IMR-90 (cell line): Measurements from ENCODE around the gene NBEA. TPM values are rescaled to one million over a fixed set of nuclear protein-coding genes. Genes with fewer than 3 reads are reported as not detected.

Experiments
- ATAC-seq: fragments of 200-7000 bp; cut with Tn5 transposase; 2 replicates; pipeline ENCODE4 v1.9.1; 2020; ENCODE audit warnings: low read depth, mild to moderate bottlenecking, moderate library complexity
- BruUV-seq: library from RNA; stranded (reverse); fragments of 400-500 nt; replicated peaks from 2 replicates; lab custom pipeline; 2021; lab: Mats Ljungman, UMichigan
- CTCF ChIA-PET: fragments of 300-600 bp; formaldehyde crosslinking; extraction: SDS; loops from one replicate; lab custom pipeline; 2021; ENCODE audit warnings: antibody characterized with exemption; lab: Yijun Ruan, JAX
- POLR2A ChIA-PET: fragments of 300-600 bp; sonication (Branson Sonifier 250); formaldehyde crosslinking; loops from one replicate; lab custom pipeline; 2022; ENCODE audit warnings: antibody characterized with exemption; ENCODE audit not compliant: unreplicated experiment; lab: Charles Lee
- DNase-seq: peaks from one replicate; pipeline ENCODE4 v3.0.0; 2013
- H2AFZ ChIP-seq: replicated peaks from 2 replicates; pipeline ENCODE3; 2013; ENCODE audit warnings: low read length, mild to moderate bottlenecking; ENCODE audit not compliant: poor library complexity
- H2AK5ac ChIP-seq: 2 replicates; pipeline ENCODE4 v1.6.1; 2013; ENCODE audit warnings: low read depth, low read length, inconsistent platforms
- H2AK9ac ChIP-seq: replicated peaks from 2 replicates; pipeline ENCODE3; 2013; ENCODE audit warnings: mild to moderate bottlenecking, low read depth, low read length, moderate library complexity; ENCODE audit not compliant: poor library complexity
- H2BK120ac ChIP-seq: 2 replicates; pipeline ENCODE4 v1.6.1; 2013; ENCODE audit warnings: low read depth, low read length, inconsistent platforms
- H2BK15ac ChIP-seq: 3 replicates; pipeline ENCODE4 v1.6.1; 2013; ENCODE audit warnings: low read depth, low read length, inconsistent platforms
- H2BK20ac ChIP-seq: 2 replicates; pipeline ENCODE4 v1.6.1; 2013; ENCODE audit warnings: low read depth, mild to moderate bottlenecking, inconsistent platforms, low read length, moderate library complexity
- H2BK5ac ChIP-seq: 2 replicates; pipeline ENCODE4 v1.6.1; 2013; ENCODE audit warnings: mild to moderate bottlenecking, low read depth, low read length, inconsistent platforms; ENCODE audit not compliant: poor library complexity, severe bottlenecking
- H3K14ac ChIP-seq: replicated peaks from 2 replicates; pipeline ENCODE4 v1.6.1; 2013; ENCODE audit warnings: low read depth, low read length, inconsistent platforms
- H3K18ac ChIP-seq: 2 replicates; pipeline ENCODE4 v1.6.1; 2013; ENCODE audit warnings: low read depth, low read length, control low read depth
- H3K23ac ChIP-seq: 2 replicates; pipeline ENCODE4 v1.6.1; 2013; ENCODE audit warnings: low read depth, low read length, inconsistent platforms
- H3K27ac ChIP-seq: 2 replicates; pipeline ENCODE4 v1.5.1; 2013; ENCODE audit warnings: mild to moderate bottlenecking, control low read depth, low read length; ENCODE audit not compliant: insufficient read depth
- H3K27me3 ChIP-seq: 2 replicates; pipeline ENCODE4 v1.6.1; 2013; ENCODE audit warnings: low read length; ENCODE audit not compliant: control insufficient read depth, insufficient read depth
- H3K36me3 ChIP-seq: 2 replicates; pipeline ENCODE4 v1.6.1; 2013; ENCODE audit warnings: low read length, mixed read lengths; ENCODE audit not compliant: control insufficient read depth, insufficient read depth
- H3K4ac ChIP-seq: 2 replicates; pipeline ENCODE4 v1.6.1; 2013; ENCODE audit warnings: low read depth, low read length, inconsistent platforms
- H3K4me1 ChIP-seq: 2 replicates; pipeline ENCODE4 v1.6.1; 2013; ENCODE audit warnings: low read length, mixed read lengths; ENCODE audit not compliant: control insufficient read depth, insufficient read depth
- H3K4me2 ChIP-seq: 2 replicates; pipeline ENCODE4 v1.6.1; 2013; ENCODE audit warnings: low read depth, mild to moderate bottlenecking, control low read depth, low read length, moderate library complexity
- H3K4me3 ChIP-seq: 2 replicates; pipeline ENCODE4 v1.5.1; 2013; ENCODE audit warnings: low read depth, mild to moderate bottlenecking, control low read depth, low read length, moderate library complexity; ENCODE audit not compliant: insufficient read depth
- H3K56ac ChIP-seq: 2 replicates; pipeline ENCODE4 v1.6.1; 2013; ENCODE audit warnings: low read length, inconsistent platforms; ENCODE audit not compliant: insufficient read depth; ENCODE audit errors: extremely low read depth
- H3K79me1 ChIP-seq, 2 experiments: 2 replicates each; pipeline ENCODE4 v1.6.1; 2013; ENCODE audit warnings: low read length in 2 of 2, inconsistent platforms in 1 of 2, low read depth in 1 of 2
- H3K9ac ChIP-seq: 2 replicates; pipeline ENCODE4 v1.6.1; 2013; ENCODE audit warnings: low read depth, low read length, control low read depth
- H3K9me1 ChIP-seq: 2 replicates; pipeline ENCODE4 v1.6.1; 2013; ENCODE audit warnings: low read length, inconsistent platforms; ENCODE audit not compliant: insufficient read depth
- H3K9me3 ChIP-seq: 2 replicates; pipeline ENCODE4 v1.6.1; 2013; ENCODE audit warnings: low read length; ENCODE audit not compliant: control insufficient read depth, insufficient read depth
- H4K20me1 ChIP-seq: 2 replicates; pipeline ENCODE4 v1.6.1; 2013; ENCODE audit warnings: low read length, inconsistent platforms; ENCODE audit not compliant: insufficient read depth
- H4K5ac ChIP-seq: 2 replicates; pipeline ENCODE4 v1.6.1; 2013; ENCODE audit warnings: mild to moderate bottlenecking, low read depth, low read length, control low read depth
- H4K8ac ChIP-seq, 2 experiments: 2 replicates each; pipeline ENCODE4 v1.6.1; 2013; ENCODE audit warnings: low read depth in 2 of 2, low read length in 2 of 2, control low read depth in 1 of 2, inconsistent platforms in 1 of 2
- H4K91ac ChIP-seq: 2 replicates; pipeline ENCODE4 v1.6.1; 2013; ENCODE audit warnings: low read depth, low read length, inconsistent platforms; ENCODE audit not compliant: insufficient read depth
- MAFK ChIP-seq: IDR thresholded peaks from 2 replicates; pipeline ENCODE4 v1.6.1; 2012; ENCODE audit warnings: low read depth, low read length, improper control_type of control experiment
- RAD21 ChIP-seq: IDR thresholded peaks from 2 replicates; pipeline ENCODE4 v1.6.1; 2012; ENCODE audit warnings: low read length, improper control_type of control experiment
- WGBS, 2 experiments: methylation state at CpG; one replicate each; pipeline versions ENCODE4 v1.1.5 to v1.1.7; 2013; ENCODE audit warnings: missing lambda C conversion rate in 2 of 2; ENCODE audit not compliant: insufficient read length in 1 of 2; ENCODE audit errors: extremely low coverage in 2 of 2; 5-methylcytosine and 5-hydroxymethylcytosine counted together
- dilution Hi-C: fragments of 300-500 bp; cut with HindIII; formaldehyde crosslinking; loops from one replicate; pipeline ENCODE4 v1.14.3; 2018; ENCODE audit warnings: low sequenced_read_pairs; ENCODE audit not compliant: unreplicated experiment
- in situ Hi-C: fragments of 300-500 bp; cut with MboI; formaldehyde crosslinking; loops from 3 replicates; pipeline ENCODE4 v1.14.3; 2019; ENCODE audit warnings: low sequenced_read_pairs, inconsistent platforms, mixed read lengths
- intact Hi-C: fragments of 100-400 bp; cut with micrococcal nuclease; formaldehyde crosslinking; loops from 2 replicates; pipeline ENCODE4 v1.10.0; 2022
- polyA plus RNA-seq, 3 experiments: library from polyadenylated mRNA; depleted of rRNA; stranded (reverse); fragments of >200 nt; gene quantifications; 2 replicates each; pipeline ENCODE4 v1.2.3, GENCODE V29; 2012; ENCODE audit warnings: low replicate concordance in 1 of 3
- total RNA-seq: library from RNA; depleted of rRNA; stranded (reverse); fragments of >200 nt; gene quantifications from 2 replicates; pipeline ENCODE4 v1.2.3, GENCODE V29; 2012

NBEA gene
- total and polyA plus RNA-seq, 2 of the 4 experiments (the other 2 are of a cell fraction): 0.82 to 2.2 TPM

DNA sequence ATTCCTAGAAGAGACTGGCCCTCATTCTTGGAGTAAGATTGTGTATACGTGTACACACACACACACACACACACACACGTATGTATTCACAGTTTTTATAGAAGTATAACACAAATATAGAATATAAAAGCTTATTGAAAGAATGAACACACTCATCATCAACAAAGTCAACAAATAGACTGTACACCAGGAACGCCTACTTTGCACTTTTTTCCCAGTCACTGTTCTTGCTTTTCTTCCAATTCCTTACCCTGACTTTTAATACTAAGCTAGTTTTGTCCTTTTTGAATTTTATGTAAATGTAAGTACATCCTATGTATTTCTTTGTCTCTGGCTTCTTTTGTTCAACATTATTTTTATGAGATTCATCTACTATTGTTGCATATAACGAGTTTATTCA, 269.9 kb downstream of the NBEA start:
- in situ Hi-C loops: loop anchor here (25.0 kb wide), 1 partner anchor 750 kb away; no protein-coding TSS in a partner anchor
- CTCF ChIA-PET: no interaction called here
- POLR2A ChIA-PET: no interaction called here

More for the DNA sequence above, 269.9 kb downstream of the NBEA start:
- H4K5ac ChIP-seq: no peak overlapping the region
- H3K4ac ChIP-seq: no peak overlapping the region
- H4K91ac ChIP-seq: no peak overlapping the region
- no peak overlapping the region for H2AK5ac ChIP-seq
- no peaks in the 10 kb centered on the region for H3K79me1 ChIP-seq
- H2BK20ac ChIP-seq: no peak overlapping the region
- no peak overlapping the region for H2AK9ac ChIP-seq
- H3K14ac ChIP-seq: no peak overlapping the region
- no peak overlapping the region for H2AFZ ChIP-seq
- no peak overlapping the region for H3K27ac ChIP-seq
- no peak overlapping the region for H3K23ac ChIP-seq
- no peaks in the 10 kb centered on the region for H3K9me1 ChIP-seq
- no peak overlapping the region for H3K18ac ChIP-seq
- H3K9me3 ChIP-seq: no peaks in the 10 kb centered on the region
- no TSS peak for BruUV-seq
- dilution Hi-C loops (no loop called here), intact Hi-C loops (loop anchor here (5.0 to 10.0 kb wide), 2 partner anchors 575 to 603 kb away; no protein-coding TSS in a partner anchor)
- no peaks in the 10 kb centered on the region for H3K27me3 ChIP-seq
- ATAC-seq (no peak), DNase-seq (no peak)
- WGBS, 2 experiments: no CpG with 5 or more reads among the region's 4 CpGs
- H2BK15ac ChIP-seq: no peak overlapping the region
- no peak overlapping the region for H3K4me3 ChIP-seq
- no peak overlapping the region for H2BK120ac ChIP-seq
- H4K8ac ChIP-seq: no peak overlapping the region
- H2BK5ac ChIP-seq: no peak overlapping the region
- no peaks in the 10 kb centered on the region for H3K36me3 ChIP-seq
- no peak overlapping the region for H3K56ac ChIP-seq
- no peaks in the 10 kb centered on the region for H4K20me1 ChIP-seq
- H3K4me2 ChIP-seq: no peak overlapping the region
- H3K9ac ChIP-seq: no peak overlapping the region
- TF ChIP-seq RAD21 (no peak), MAFK (peak; percentile 66)
- H3K4me1 ChIP-seq: no peaks in the 10 kb centered on the region
